Measurements from ENCODE around the gene PPP1R12C.

DNA sequence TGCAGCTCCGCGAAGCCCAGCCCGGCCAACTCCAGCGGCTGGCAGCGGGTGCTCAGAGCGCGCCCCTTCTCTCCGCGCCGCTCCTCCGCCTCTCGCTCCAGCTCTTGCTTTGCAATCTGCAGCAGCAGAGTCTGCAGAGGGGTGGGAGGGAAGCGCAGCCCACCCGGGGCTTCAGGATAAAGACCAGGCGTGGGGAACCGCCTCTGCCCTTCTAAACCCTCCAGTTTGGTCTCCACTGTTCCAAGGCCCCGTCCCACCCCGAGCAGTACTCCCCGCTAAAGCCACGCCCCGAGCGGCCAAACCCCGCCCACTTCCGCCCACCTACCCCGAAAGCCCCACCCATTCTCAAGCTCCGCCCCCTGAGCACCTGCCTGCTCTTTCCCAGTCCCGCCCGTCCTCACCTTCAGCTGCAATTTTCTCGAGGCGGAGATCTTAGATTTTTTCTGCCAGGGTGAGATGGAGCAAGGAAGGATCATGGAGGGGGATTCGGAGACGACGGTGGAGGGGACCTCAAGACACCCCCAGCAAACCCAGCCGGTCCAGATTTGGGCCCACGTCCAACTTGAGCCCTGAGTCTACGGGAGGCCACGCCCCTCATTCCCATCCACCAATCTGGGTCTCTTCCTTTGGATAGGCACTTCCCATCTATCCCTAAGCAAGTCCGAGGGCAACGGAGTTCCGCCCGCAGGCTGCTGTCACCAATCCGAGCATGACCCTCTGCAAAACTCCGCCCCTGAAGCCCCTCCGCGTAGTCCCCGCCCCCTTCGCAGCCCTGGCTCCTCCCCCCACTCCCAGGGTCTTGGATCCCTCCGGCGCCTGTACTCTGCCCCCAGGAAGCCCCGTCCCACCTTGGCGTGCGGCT, 39.0 kb upstream of the PPP1R12C start:
- TF ChIP-seq POLR2A (IDR thresholded peaks at IDR 0.05): no peak
- TF ChIP-seq, protein P1, sequence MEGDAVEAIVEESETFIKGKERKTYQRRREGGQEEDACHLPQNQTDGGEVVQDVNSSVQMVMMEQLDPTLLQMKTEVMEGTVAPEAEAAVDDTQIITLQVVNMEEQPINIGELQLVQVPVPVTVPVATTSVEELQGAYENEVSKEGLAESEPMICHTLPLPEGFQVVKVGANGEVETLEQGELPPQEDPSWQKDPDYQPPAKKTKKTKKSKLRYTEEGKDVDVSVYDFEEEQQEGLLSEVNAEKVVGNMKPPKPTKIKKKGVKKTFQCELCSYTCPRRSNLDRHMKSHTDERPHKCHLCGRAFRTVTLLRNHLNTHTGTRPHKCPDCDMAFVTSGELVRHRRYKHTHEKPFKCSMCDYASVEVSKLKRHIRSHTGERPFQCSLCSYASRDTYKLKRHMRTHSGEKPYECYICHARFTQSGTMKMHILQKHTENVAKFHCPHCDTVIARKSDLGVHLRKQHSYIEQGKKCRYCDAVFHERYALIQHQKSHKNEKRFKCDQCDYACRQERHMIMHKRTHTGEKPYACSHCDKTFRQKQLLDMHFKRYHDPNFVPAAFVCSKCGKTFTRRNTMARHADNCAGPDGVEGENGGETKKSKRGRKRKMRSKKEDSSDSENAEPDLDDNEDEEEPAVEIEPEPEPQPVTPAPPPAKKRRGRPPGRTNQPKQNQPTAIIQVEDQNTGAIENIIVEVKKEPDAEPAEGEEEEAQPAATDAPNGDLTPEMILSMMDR (IDR thresholded peaks at IDR 0.05): no peak

Data from right lobe of liver (tissue), 4 donors.